NCI-H82 treated with DMSO at 0.1 percent for 48 hours (cell line): Measurements from ENCODE around the gene MTF2.
"Not testable (repeated sequence)": the region's sequence is repeated elsewhere in the genome, so short reads cannot be mapped to it uniquely, and the experiment has no call there.

Experiments
- DNase-seq: peaks from one replicate; lab custom pipeline; 2025; ENCODE audit not compliant: unreplicated experiment; lab: John Stamatoyannopoulos, UW

Gene MTF2

GRCh38 chr1:93078986-93079654, at the start of gene MTF2:
MTF2 (plus strand) TSS chr1:93079283; CDS start chr1:93079527, 244 bp downstream.
- peak; percentile 89 for DNase-seq

GRCh38 chr1:93029317-93029716, 49.8 kb upstream of the MTF2 start:
- peak; percentile 28 for DNase-seq

DNA sequence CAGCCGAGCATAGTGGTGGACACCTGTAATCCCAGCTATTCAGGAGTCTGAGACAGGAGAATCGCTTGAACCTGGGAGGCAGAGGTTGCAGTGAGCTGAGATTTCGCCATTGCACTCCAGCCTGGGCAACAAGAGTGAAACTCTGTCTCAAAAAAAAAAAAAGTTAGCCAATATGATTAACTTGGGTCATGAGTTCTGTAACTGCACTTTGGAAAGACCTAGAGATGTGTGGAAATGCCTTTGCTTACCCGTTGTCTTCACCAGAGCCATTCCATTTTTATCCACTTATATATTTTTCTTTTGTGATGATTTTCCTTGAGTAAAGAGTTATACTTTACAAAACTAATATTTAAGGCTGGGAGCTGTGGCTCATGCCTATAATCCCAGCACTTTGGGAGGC, 48.9 kb upstream of the MTF2 start:
- DNase-seq = not testable (repeated sequence)

GRCh38 chr1:93031711-93032110, 47.4 kb upstream of the MTF2 start:
- DNase-seq = no peak

GRCh38 chr1:93033029-93033428, 46.1 kb upstream of the MTF2 start:
- DNase-seq = peak; percentile 52

DNA sequence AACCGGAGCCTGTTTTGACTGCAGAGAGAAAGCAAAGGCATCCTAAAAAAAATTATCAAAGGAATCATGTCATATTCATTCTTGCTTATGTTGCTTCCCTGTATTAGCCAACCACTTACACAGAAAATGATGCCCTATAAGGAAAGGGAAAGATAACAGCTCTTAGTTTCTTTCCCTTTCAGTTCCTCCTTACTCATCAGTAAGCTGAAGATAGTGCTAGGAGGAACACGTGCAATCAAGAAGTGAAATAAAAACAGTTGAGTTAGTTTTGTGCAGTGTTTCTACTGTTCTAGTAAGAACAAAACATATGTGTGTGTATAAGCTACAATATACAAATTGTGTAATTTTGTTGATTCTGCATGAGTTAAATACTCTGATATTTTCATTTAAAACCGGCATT, 45.3 kb upstream of the MTF2 start:
- no peak for DNase-seq

DNA sequence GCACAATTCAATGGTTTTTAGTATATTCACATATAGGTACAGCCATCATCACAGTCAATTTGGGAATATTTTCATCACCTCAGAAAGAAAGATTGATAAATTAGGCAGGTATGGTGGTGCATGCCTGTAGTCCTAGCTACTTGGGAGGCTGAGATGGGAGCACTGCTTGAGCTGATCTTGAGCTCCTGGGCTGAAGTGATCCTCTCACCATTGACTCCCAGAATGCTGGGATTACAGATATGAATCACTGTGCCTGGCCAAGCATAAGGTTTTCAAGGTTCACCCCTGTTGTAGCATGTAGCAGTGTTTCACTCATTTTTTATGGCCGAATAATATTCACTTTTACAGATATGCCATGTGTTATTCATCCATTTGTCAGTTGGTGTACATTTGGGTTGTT, 44.7 kb upstream of the MTF2 start:
- DNase-seq = no peak

GRCh38 chr1:93036672-93037071, 42.4 kb upstream of the MTF2 start:
- no peak for DNase-seq

- DNase-seq = no peak
Measured at GRCh38 chr1:93042187-93043056, 36.7 kb upstream of the MTF2 start.

GRCh38 chr1:93043057-93043557, 36.0 kb upstream of the MTF2 start:
- DNase-seq = no peak

- DNase-seq = no peak
Measured at GRCh38 chr1:93047618-93048017, 31.5 kb upstream of the MTF2 start.

- no peak for DNase-seq
Measured at GRCh38 chr1:93051961-93052360, 27.1 kb upstream of the MTF2 start.

DNA sequence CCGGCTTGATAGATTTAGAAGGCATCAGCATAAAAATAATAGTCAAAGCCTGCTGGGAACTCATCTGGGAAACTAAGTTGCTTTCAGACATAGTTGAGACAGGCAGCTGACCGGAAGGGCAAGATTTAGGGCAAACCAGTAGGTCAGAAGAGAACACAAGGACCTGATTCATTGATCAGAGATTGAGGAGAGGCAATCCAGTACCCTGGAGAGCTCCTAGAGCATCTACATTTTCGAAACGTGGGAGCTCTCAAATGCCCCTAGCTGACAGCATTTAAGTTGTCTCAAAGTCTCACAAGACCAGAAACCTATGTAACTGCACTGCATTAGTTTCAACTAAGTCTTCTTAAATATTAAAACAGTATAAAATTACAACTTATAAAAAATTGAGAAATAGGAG, 22.9 kb upstream of the MTF2 start:
- DNase-seq = no peak

DNA sequence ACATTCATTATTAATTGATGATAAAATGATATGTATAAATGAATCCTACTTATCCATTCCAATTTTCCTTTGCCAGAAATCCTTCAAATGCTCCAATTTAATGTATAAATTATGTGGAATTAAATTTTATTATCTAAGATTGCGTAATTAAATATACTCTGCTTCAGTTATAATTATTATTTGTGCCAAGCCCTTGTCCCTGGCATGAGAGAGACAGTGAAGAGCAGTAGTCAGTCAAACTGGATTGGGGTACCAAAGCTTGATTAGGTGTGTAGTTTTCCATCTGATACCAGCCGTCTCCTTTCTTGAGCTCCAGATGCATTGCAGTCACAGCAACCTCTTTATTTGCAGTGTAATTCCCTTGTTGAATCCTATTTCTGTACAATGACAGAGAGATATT, 22.4 kb upstream of the MTF2 start:
- DNase-seq = no peak

DNA sequence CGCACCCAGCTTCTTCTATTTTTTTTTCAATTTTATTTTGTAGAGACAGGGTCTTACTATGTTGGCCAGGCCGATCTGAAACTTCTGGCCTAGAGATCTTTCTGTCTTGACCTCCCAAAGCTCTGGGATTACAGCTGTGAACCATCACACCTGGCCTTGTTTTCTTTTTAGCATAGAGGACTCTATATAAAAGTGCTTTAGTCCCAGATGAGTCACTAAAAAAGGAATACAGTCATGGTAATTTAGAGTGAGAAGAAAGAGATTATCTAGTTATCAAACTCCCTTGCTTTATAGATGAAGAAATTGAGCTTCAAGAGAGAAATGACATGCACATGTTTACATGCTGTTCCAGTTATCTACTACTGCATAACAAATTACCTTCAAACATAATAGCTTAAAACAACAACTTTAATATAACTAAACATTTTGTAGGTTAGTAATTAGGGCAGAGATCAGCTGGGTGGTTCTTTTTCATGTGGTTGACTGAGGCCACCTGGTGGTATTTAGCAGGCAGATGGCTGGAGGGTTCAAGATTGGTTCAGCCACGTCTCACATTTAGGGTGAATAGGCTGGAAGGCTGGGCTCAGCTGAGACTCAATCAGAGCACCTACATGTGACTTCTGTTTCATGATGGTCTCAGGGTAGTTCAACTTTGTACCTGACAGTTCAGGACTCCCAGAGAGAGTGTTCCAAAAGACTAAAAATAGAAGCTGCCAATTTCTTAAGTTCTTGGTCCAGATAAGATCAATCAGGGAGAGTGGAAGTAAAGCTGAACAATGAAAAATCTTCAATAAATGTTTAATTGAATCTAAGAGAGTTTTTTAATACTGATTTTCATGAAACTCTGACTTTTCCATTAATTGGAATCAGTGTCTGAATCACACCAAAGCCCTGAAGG, 16.9 kb upstream of the MTF2 start:
- peak; percentile 54 for DNase-seq

- DNase-seq = no peak
Measured at GRCh38 chr1:93076268-93076667, 2.8 kb upstream of the MTF2 start.

- peak; percentile 27 for DNase-seq
Measured at GRCh38 chr1:93078203-93078602, 880 bp upstream of the MTF2 start.

- no peak for DNase-seq
Measured at GRCh38 chr1:93078638-93078985, 471 bp upstream of the MTF2 start.

- peak; percentile 41 for DNase-seq
Measured at GRCh38 chr1:93079685-93080141, 630 bp downstream of the MTF2 start.

- DNase-seq = peak; percentile 43
Measured at GRCh38 chr1:93080179-93080823, 1.2 kb downstream of the MTF2 start.

DNA sequence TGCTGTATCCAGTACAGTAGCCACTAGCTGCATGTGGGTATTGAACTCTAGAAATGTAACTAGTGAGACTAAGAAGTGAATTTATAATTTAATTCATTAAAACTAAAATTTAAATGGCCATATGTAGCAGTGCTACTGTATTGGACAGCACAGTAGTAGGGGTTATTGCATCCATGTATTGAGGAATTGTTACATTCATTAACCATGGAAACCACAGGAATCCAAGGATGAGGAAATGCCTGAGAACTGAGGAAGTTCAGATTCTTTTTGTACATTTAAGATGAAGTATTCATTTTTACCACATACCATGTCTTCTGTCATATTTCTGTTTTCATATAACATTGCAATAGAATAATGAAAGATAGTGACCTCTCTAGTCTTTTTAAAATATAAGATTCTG, 2.6 kb downstream of the MTF2 start:
- no peak for DNase-seq
